GM11168 (cell line): ENCODE results near the gene RIMS4.

ENCODE experiments used
- in situ Hi-C: fragments of 300-500 bp; cut with MboI; formaldehyde crosslinking; loops from one replicate; pipeline ENCODE4 v1.12.0; 2022; ENCODE audit warnings: low sequenced_read_pairs; ENCODE audit not compliant: unreplicated experiment

The RIMS4 gene

DNA sequence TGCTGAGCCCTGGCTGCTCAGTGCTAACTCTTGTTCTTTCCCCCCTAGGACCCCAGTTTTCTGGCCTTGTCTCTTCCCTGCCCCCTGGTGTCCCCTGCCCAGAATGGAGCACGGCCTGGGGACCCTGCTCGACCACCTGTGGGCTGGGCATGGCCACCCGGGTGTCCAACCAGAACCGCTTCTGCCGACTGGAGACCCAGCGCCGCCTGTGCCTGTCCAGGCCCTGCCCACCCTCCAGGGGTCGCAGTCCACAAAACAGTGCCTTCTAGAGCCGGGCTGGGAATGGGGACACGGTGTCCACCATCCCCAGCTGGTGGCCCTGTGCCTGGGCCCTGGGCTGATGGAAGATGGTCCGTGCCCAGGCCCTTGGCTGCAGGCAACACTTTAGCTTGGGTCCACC, 83.3 kb downstream of the RIMS4 start:
- in situ Hi-C loops = no loop called here

DNA sequence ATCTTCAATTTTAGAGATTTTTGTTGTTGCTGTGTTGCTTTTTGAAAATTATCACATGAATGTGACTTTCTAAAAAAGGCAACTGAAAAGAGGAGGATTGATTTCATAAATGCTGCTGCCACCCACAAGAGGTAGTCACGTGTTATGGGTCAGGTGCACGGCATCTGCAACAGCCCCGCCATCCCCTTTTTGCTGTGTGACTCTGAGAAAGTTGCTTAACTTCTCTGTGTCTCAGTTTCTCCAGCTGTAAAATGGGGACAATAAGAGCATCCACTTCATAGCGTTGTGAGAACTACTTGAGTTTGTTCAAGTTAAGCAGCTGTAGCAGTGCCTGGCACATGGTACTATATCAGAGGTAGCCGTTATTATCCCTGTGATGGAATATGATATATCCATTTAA, 84.5 kb downstream of the RIMS4 start:
- in situ Hi-C loops = no loop called here

DNA sequence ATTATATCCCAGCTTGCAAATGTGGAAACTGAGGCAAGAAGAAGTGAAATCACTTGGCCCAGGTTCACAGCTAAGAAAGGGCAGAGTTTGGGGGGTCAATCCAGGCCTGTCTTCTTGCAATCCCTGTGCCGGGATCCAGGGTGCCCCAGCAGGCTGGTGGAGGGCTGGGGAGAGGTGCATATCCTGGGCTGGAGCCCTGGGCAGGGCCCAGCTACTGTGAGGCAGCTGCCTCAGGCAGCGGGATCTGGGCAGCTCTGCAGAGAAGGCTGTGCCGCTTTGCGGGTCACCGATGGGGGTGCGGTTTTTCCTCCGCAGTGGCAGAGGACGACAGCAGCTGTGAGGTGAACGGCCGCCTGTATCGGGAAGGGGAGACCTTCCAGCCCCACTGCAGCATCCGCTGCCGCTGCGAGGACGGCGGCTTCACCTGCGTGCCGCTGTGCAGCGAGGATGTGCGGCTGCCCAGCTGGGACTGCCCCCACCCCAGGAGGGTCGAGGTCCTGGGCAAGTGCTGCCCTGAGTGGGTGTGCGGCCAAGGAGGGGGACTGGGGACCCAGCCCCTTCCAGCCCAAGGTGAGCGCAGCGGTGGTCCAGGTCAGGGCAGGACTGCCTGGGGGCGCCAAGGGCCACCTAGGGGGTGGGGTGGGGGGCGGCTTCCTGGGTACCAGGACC, 85.8 kb downstream of the RIMS4 start:
- in situ Hi-C loops = no loop called here

DNA sequence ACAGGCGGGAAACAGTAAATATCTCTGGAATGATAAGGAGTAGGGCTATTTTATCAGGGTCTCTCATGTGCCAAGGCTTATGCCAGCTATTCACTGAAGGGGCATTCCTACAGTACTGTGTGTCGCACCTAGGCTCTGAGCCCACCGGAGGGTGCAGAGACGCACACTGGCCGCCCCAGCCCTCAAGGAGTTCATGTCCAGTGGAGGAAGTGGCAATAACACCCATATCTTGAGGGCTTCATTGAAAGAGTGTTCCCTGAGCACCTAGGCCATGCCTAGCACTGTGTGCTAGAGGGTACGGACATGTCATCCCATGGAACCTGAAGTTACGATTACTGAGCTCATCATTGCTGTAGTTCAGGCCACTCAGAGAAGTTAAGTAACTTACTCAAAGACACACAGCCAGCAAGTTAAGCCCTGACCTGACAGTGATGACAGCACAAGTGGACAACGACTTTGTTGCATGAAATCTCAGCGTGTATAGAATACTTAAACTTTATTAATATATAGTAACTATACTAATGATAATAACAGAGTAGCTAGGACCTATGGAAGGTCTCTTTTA, 86.5 kb downstream of the RIMS4 start:
- in situ Hi-C loops = no loop called here

DNA sequence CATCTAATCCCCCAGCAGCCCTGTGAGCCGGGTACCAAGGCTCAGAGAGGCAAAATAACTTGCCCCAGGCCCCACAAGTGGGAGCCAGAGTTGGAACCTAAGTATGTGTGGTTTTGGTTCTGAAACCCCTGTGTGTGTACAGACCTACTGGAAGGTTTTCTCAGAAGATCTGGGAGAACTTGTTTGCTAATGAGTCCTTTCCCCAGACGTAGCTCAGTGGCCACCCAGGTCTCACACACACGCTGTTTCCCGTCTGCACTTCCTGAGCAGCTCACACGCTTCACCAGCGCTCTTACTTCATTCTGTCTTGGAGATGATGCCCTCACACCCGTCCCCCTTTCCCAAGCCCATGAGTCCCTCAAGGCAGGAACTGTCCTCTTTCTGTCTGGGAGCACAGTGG, 87.0 kb downstream of the RIMS4 start:
- in situ Hi-C loops = no loop called here

DNA sequence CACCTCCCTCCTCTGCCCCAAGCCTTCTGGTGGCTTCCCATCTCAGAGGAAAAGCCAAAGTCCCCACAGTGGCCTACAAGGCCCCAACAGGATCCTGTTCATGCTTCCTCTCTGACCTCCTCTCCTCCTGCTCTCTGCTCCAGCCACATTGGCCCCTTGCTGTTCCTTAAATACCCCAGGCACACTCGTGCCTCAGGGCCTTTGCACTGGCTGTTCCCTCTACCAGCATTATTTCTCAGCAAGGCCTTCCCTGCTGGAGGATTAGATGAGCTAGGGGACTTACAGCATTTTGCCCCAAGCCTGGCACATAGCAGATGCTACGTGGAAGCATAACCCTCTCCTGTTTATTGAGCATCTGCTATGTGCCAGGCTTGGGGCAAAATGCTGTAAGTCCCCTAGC, 87.4 kb downstream of the RIMS4 start:
- in situ Hi-C loops = no loop called here

DNA sequence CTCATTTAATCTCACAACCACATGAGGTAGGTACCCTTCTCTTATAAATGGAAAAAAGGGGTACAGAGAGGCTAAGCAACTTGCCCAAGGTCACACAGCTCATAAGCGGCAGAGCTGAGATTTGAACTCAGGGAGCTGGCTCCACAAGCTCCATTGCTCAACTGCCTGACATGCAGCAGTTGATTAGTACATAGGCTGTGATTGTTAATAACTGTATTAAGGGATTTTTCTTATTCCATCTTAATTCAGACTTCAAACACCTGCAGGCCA, 88.6 kb downstream of the RIMS4 start:
- in situ Hi-C loops = no loop called here

DNA sequence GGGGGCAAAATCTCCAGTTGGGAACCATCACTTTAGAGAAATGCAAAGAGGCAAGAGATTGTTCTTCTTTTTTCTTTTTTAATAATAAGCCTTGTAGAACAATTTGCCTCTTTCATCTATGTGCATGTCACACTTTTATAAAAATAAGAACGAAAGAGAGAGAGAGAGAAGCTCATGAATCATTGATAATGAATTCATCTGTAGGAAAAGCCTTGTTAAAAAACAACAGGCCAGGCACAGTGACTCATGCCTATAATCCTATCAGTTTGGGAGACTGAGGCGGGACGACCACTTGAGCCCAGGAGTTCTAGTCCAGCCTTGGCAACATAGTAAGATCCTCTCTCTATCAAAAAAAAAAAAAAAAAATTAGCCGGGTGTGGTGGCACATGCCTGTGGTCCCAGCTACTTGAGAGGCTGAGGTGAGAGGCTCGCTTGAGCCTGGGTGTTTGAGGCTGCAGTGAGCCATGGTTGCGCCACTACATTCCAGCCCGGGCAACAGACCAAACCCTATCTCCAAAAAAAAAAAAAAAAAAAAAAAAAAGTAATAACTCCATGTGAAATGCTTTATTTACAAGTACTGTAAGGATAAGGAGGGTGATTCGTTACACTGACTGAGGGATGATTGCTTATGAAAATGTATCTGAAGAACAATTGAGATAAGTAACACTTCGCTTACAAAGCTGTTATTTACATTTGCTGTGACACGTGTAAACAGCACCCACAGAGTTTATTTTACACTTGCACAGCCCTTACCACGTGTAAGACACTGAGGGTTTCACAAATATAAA, 89.2 kb downstream of the RIMS4 start:
- in situ Hi-C loops = no loop called here

DNA sequence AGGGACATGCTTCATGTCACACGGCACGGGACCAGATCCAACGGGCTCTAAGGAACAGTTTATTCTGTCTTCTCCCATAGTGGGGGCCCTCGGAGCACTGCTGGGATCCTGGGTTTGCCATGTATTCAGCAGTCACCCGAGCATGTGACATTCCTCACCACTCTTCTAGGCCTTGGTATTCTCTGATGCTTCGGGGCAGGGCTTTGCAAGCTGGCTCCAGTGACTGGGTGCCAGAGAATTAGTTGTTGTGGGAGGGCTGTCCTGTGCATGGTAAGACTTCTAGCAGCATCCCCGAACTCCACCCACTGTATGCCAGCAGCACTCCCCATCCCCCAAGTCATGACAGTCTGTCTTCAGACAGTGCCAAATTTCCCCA, 89.7 kb downstream of the RIMS4 start:
- in situ Hi-C loops = no loop called here

DNA sequence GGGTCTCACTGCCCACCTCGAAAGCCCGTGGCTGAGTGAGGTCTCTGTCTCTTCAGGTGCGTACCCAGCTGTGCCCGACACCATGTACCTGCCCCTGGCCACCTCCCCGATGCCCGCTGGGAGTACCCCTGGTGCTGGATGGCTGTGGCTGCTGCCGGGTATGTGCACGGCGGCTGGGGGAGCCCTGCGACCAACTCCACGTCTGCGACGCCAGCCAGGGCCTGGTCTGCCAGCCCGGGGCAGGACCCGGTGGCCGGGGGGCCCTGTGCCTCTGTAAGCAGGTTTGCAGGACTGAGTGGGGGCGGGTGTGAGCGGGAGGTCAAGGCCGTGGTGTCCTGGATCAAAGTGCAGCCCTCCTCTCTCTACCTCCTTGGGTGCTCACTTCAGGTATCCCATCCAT, 90.5 kb downstream of the RIMS4 start:
- in situ Hi-C loops = no loop called here

DNA sequence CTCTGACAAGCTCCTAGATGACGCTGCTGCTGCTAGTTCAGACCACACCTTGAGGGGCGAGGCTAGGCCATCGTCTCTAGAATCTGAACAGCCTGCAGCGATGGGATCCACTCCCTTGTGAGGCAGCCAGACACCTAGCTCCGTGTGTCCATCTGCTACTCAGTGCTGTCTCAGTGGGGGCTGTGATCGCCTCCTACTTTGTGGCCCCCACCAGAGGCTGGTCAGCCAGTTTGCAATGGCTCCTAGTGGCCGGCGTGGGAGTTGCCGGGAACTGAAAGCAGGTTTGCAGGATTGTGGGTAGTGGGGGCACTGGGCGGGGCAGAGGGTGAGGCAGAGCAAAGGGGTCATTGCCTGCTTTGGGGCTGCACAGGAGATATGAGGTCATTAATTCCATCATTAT, 92.4 kb downstream of the RIMS4 start:
- in situ Hi-C loops = no loop called here

DNA sequence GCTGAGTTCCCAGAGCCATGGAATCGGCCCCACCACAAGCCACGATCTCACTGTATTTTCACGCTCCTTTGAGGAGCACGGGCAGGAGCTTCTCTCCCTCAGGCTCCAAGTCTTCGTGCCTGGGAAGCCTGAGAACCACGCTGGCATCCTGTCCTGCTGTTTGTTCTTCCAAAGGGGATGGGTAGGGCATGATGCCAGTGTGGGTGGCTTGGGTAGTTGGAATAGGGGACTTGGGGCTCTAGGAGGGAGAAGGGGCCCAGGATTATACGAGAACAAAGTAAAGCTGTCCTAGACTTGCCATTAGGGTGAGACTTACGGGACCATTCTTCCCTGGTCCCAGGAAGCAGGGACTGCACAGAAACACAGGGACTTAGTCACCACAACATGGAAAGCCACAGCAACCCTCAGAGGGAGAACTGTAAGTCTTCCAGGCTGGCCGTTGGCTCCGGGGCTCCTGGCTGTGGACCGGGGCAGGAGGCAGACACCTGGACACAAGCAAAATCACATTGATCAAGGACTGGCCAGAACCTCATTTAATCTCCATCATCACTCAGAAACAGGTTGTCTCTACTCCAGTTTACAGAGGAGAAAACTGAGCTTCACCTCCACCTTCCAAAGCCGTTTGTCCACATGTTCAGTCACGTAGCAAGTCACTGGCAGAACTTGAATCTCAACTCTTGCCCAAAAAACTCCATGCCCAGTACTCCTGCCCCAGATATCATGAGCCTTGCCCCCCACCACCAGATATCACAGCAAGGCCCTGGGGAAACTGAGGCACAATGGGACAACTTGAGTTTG, 93.8 kb downstream of the RIMS4 start:
- in situ Hi-C loops = no loop called here

DNA sequence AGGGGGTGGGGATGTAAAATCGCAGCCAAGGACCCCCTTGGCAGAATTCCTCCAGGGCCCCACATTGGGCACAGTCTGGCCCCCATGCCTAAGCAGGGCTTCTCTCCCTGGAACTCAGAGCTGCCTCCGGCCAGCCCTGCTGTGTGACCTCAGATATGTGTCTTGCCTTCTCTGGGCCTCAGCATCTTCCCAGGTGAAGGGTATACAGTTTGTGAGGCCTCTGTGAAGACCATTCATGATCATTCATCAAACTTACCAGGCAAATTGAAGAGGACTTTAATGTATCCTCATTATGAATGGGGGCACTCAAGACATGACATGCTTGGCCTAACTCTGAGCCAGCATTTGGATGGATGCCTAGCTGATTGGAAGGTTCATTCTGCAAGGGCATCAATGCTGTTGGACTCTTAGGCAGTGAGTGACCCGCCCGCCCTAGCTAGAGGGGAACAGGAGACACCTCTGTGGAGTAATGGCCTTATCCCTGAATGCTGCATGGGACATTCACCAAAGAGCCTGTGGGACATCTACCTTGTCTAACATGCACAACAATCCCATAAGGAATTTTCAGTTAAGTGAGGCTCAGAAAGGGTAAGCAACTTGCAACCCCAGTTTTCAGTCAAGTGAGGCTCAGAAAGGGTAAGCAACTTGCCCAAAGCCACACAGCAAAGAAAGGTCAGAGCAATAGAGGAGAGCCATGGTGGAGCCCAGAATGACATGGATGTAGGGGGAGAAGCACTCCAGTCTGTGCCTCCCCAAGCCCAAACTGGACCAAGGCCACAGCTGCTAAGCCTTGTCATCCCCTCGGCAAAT, 94.6 kb downstream of the RIMS4 start:
- in situ Hi-C loops = no loop called here

DNA sequence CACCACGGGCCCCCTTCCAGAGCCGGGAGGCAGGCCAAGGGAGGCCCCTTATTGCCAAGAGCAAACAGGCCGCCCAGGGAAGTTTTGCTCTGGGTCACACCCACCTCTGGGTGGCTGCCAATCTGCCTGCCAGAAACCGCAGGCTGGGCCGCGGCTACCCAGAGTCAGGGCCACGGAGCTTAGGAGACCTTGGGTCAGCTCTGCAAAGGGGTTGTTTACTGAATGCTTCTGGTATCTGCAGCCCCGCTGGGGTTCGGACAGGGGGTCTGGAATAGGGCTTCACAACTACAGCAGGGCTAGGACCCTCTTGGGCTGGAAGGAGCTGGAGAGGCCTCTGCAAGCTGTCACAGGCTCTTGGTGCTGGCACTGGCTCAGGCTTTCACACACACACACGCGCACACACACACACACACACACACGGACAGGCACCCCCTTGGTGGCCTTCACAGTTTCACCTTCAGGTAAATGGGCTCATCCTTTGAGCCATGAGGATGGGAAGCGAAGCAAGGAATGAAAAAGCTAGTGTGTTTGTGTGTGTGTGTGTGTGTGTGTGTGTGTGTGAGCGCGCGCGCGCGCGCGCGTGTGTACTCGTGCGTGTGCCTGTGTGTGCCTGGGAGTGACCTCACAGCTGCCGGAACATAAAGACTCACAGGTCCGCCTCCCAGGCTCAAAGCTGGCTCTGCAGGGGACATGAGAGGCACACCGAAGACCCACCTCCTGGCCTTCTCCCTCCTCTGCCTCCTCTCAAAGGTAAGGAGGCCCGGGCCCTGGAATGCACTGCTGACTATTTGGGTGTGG, 95.4 kb downstream of the RIMS4 start, which contains the start of gene CCN5:
Gene CCN5, plus strand, starts transcription at position 669 of the 798 bp plus-strand sequence. Its CDS starts 22 bp downstream, at position 691.
- in situ Hi-C loops = no loop called here

DNA sequence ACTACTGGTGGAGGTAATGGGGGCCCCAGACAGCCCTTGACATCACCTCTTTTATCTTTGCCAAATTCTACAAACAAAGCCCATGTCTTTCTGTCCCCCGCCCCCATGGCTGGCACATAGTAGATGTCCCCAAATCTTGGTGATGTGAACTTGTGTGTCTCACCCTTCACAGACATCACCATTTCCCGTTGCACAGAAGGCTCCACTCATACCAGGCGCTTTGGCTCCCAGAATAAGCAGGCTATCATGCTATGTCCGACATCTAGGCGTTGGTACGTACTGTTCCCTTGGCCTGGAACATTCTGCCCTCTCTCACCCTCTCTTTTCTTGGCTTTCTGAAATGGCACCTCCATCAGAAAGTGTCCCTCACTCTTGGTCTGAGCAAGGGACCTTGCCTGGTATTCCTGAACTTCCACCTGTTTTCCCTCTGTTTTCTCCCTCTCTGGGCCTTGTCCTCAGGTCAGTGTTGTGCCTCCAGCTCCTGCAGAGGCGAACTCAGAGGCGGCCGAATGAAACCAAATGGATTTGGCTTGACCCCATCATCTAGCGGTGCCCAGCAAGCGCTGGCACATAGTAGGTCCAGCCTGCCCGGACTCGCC, 96.1 kb downstream of the RIMS4 start:
- in situ Hi-C loops = no loop called here

DNA sequence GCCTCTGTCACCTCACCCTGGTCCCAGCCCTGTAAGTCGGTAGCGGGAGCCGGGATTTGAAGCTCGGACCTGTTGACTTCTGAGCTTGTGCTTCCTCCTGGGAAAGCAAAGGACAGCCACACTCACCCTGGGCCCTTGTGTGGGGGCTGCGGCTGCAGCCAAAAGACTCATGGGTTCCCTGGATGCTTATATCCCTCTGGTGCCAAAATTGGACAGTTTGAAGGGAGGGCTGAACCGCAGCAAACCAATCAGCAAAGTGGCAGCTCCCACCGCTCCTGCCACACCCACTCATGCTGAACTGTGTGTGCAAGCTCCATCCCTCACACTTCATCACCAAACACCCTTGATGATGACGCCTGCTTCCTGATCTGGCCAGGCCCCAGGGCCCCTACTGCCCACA, 99.1 kb downstream of the RIMS4 start:
- in situ Hi-C loops = no loop called here

DNA sequence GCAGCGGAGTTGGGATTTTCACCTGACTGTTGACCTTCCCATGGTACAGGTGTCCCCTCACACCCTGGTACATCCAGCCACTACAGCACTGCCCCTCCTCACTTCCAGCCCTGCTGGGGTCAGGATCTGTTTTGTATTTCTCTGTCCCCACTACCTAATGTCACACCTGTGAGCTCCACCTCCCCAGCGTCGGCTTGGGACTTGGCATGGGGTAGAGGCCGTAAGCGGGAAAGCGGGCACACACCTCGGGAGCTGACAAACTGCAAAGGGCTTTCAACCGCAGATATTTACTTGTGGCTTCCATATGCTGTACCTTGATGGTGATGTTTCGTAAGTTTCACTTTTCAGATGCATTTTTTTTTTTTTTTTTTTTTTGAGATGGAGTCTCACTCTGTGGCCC, 100.5 kb downstream of the RIMS4 start:
- in situ Hi-C loops = no loop called here

DNA sequence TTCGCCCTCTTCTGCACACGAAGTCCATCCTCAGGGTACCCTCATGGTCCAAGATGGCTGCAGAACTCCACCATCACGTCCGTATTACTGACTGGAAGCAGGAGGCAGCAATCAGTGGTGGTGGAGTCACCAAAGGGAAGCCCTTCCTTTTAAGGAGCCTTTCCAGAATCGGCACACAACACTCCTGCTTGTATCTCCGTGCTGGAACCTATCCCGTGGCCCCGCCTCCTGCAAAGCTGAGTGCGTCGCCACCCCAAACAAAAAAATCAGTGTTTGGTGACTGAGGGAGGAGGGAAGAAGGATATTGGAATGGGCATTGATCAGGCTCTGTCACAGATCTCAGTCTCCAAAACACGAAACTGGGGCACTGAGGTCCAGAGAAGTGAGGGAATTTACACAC, 101.0 kb downstream of the RIMS4 start:
- in situ Hi-C loops = no loop called here

DNA sequence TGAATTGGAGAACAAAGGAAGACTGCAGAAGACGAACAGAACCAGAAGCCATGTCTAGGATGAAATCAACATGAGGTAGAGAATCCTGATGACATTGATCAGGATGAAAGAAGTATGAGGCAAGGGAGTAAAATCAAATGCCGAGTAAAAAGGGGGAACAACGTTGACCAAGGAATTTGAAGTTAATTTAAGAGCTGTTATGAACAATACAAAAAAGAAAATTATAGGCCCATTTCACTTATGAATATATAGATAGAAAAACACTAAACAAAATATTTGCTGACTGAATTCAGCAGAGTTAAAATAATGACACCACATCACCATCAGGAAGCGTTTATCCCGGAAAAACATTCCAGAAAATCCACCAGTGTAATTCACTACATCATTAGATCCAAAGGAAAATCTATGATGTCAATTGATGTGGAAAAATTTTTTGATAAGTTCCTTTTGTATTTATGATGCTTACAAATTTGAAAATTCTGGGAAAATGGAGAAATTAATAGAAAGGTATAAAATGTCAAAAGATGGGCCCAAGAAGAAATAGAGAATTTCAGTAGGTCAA, 103.2 kb downstream of the RIMS4 start:
- in situ Hi-C loops = no loop called here
